Eye (tissue), 1 donor: ENCODE measurements around the gene NEURL3.
A peak's percentile ranks its signal among the peaks of the same experiment; 100 is the strongest.
"Not testable (repeated sequence)": the region's sequence is repeated elsewhere in the genome, so short reads cannot be mapped to it uniquely, and the experiment has no call there.

Experiments used
- DNase-seq: peaks from one replicate; pipeline ENCODE4 v3.0.0-alpha.2; 2015

NEURL3 gene

DNA sequence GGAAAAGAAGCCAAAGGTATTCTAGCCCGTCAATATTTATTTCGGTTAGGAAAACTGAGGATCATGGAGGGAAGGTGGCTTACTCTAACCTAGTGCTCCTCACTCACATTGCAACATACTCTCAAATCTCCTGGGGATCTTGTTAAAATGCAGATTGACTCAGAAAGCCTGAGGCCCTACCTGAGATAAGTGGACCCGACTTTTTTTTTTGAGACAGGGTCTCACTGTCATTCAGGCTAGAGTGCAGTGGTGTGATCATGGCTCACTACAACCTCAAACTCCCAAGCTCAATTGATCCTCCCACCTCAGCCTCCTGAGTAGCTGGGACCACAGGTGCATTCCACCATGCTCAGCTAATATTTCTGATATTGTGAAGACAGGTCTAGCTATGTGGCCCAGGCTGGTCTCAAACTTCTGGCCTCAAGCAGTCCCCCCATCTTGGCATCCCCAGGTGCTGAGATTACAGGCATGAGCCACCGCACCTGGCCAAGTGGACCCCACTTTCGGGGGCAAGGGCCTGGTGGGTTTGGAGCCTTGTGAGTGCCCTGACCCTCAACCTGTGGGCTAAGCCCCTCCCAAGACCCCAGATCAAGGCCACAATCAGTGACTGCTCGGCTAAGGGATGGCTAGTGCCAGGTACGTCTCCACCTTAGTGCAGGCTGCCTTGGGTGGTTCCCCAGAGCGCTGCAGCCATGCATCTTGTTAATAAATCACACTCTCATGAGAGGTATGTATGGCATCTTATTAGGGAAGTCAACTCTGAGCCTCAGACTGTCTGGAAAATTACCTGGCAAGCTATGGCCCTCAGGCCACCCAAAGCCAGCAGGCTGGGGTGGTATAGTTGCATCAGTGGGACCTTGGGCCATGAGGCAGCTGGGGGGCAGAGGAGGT lies 1.1 kb upstream of the NEURL3 start:
- no peak for DNase-seq

GRCh38 chr2:96503637-96504243 lies 1.4 kb downstream of the NEURL3 start:
- no peak for DNase-seq

DNA sequence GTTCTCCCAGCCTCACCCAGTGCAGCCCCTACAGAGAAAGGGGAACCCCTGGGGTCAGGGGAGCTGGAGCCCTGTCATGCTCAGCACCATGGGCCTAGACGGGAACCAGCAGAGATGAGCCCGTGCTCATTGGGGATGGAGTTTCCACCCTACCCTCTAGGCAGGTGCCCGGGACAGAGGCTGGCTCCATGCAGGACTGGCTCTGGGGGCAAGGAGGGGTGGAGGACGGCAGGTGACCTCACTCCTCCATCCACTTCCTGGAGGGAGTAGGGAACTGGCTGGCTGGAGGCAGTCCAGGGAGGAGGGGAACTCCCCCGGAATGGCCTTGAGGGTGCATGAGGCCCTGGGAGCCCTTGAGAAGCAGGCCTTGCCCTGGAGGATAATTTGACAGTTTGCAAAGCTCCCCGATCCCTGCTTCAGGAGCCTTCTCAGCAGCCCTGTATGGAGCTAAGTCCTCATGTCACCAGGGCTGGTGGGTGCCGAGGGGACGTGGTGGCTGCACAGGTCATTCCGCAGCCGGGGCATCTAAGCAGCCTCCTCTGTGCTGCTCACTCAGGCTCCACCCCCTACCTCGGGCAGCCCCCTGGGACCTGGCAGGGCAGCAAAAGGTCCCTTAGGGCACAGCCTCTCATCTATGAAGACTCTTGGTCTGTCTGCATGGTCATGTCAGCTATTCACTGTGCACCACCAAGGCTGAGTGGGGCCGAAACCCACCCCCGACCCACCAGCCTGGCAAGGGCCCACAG lies 2.1 kb downstream of the NEURL3 start:
- no peak for DNase-seq

- no peak for DNase-seq
Observed at GRCh38 chr2:96501886-96502810, 3.0 kb downstream of the NEURL3 start.

DNA sequence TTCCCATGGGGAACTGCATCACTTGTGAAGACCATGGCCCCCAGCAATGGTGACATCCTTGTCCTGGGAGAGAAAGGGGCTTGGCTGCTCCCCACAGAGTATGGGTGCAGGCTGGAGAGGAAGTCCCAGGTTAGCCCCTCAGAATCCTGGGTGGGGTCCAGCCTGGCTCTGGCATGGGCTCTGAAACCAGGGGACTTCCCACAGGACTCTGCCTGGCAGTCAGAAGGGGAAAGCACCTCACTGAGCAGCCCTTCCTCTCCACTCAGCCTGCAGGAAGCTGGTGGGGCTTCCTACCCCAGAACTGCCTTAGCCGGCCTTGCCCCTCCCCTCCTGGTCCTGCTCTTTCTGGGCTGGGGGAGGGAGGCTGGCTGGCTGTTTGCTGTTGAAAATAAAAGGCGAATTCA lies 3.7 kb downstream of the NEURL3 start:
- no peak for DNase-seq

DNA sequence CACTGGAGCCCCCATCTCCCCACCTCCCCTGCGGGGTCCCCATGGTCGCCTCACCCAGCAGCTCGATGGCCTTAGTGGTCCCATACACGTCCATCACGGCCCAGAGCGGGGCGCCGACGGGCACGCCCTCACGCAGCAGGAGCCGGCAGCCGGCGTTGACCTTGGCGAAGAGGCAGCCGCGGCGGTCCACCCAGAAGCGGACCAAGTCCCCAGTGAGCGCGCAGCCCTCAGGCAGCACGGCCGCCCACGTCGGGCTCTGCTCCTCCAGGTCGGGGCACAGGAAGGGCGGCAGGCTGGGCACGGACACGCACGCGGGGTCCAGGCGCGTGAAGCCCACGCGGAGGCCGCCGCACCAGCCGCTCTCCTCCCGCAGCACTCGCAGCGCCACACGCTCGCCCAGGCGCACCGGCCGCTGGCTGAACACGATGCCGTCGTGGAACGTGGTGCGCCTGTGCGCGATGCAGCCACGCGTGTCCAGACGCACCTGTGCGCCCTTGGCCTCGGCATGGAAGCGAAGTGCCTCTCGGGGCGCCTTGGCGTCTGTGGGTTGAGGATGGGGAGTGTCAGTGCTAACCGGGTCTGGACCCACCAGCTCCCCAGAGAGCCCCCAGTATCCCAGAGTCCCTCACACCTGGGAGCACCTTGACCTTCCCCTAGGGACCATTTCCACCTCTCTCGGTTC lies 4.6 kb downstream of the NEURL3 start:
- DNase-seq = no peak

DNA sequence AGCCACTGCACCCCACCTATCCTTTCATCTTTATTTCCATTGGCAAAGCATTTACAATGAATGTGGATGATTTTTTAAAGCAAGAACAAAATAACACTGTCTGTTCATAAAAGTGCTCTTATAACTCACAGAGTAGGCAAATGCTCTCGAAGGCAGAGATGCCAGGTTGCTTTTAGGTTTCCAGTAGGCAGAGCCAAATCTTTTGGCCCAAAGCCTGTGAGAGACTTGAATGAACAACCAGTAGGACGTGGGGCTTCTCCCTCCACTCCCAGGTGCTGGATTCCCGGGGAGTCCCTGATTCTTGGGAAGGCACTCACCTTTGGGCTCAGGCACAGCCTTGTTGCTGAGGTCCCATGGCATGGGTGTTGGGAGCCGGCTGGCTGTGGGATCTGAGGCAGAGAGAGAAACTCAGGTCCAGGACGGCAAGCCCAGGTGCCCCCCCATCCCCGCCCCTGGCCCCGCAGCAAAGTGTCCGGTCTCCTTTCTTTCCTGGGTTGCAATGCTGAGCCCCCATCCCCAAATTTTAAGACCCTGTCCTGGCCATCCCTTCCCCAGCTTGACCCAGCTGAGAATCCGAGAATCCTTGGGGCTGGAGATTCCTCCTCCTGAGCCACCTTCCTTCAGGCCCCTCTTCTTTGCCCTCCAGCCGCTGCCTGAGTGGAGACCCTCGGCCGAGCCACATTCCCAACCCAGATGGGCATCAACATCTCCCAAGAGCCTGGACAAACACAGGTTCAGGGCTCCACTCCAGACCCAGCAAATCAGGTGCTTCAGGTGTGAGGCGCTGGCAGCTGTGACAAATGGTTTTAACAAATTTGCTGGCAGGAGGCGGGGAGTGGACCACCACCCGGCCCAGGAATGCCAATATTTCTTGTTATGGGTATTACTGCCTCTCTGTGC lies 5.8 kb downstream of the NEURL3 start:
- no peak for DNase-seq

GRCh38 chr2:96498611-96499010 lies 6.5 kb downstream of the NEURL3 start:
- not testable (repeated sequence) for DNase-seq

DNA sequence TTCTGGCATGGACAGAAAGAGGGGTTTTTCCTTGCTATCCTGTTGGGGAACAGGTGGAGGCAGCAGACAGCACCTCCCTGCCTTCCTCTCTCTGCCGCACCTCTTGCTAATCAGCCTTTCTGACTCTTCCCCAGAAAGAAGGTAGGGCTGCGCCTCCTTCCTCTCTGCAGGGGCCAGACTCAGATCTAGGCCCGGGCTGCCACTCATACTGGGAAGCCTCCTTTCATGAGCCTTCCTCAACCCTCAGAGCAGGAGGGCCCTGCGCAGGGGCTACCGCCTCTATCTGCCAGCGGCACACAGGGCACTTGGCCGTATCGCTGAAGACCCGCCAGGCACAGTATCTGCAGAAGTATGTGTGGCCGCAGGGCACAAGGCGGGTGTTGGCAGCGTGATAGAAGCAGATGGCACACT lies 7.1 kb downstream of the NEURL3 start:
- DNase-seq = no peak

GRCh38 chr2:96495982-96496629 lies 9.1 kb downstream of the NEURL3 start:
- no peak for DNase-seq

DNA sequence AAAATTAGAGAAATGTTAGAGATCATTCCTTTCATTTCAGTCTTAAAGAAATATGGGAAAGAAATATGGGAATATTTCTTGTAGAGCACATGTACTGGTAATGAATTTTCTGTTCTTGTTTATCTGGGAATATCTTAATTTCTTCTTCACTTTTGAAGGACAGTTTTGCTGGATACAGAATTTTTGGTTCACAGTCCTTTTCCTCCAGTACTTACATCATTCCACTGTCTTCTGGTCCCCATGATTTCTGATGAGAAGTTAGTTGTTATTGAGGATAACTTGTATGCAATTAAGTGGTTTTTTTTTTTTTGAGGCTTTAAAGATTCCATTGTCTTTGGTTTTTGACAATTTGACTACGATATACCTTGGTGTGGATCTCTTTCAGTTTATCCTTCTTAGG lies 11.0 kb downstream of the NEURL3 start:
- no peak for DNase-seq

- no peak for DNase-seq
Observed at GRCh38 chr2:96493072-96493471, 12.1 kb downstream of the NEURL3 start.

GRCh38 chr2:96491860-96492497 lies 13.2 kb downstream of the NEURL3 start:
- DNase-seq = no peak

- DNase-seq = no peak
Observed at GRCh38 chr2:96489663-96490062, 15.5 kb downstream of the NEURL3 start.

DNA sequence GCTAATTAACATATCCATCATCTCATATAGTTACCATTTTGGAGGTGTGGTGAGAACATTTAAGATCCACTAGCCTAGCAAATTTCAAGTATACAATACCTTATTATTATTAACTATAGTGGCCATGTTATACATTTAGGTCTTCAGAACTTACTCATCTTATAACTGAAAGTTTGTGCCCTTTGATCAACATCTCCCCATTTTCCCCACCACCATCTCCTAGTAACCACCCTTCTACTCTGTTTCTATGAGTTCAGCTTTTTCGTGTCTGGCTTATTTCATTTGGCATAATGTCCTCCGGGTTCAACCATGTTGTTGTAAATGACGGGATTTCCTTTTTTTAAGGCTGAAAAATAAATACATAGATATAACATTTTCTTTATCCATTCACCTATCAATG lies 15.9 kb downstream of the NEURL3 start:
- no peak for DNase-seq

DNA sequence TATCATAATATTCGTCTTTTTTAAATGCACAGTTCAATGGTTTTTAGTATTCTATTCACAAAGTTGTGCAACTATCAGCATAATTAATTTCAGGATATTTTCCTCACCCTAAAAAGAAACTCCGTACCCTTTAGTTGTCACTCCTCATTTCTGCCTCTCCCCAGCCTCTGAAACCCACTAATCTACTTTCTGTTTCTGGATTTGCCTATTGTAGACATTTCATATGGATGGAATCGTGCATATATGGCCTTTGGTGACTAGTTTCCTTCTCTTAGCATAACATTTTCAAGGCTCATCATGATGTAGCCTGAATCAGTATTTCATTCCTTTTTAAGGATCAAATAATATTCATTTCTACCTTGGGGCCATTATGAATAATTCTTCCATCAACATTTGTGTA lies 18.5 kb downstream of the NEURL3 start:
- DNase-seq = no peak

DNA sequence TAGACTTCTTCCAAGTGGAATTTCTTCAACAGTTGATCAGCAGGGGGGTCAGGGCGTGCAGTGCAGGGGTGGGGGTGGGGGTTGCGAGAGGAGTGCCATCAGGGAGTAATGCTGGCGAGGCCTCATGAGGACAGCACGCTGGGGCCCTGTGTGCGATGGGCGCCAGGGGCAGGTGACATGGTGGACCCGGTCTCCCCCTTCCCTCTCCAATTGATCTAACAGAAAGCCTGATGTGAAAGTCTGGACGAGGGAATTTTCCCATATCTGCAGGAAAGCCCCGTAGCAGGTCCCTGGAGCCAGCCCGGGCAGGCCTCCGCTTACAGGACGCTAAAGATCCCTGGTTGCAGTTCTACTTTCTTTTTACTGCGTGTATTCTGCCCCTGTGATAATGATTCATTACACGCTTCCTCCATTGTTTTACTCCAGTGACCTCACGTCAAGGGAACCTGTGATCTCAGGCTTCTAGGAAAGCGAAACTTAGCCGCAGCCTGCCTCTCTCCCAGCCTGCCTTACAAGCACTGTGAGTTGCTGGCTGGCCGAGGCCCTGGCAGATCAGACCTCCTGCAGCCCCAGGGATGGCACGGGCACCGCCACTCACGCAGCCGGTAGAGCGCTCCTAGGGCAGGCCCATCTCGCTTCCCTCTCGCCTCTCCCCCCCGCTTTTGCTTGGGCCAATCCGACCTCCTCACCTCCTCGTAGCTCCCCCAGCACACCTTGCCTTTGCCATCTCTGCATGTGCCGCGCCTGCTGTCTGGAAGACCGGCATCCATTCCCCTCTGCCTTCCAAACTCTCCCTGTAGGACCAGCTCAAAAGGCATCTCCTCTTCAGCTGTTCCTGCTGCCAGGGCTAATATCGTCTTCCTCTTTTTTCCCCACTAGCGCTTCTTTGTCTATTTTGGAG lies 19.2 kb downstream of the NEURL3 start:
- peak; percentile 71 for DNase-seq

DNA sequence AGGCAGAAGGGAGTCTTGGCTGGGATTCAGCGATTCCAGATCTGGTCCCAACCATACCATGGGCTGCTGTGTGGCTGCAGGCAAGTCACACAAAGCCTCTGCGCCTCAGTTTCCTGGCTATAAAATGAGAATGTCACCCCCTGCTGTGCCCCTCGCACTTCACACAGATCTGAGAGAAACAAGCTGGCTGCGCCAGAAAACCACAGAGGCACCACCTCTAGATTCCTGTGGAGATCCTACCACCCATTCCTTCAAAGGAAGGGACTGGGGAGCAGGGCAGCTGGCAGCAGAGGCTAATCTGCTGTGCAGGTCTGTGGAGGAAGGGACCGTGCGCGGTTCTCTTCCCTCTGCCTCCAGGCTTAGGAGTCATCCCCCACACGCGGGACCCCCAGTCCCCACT lies 19.8 kb downstream of the NEURL3 start:
- no peak for DNase-seq

DNA sequence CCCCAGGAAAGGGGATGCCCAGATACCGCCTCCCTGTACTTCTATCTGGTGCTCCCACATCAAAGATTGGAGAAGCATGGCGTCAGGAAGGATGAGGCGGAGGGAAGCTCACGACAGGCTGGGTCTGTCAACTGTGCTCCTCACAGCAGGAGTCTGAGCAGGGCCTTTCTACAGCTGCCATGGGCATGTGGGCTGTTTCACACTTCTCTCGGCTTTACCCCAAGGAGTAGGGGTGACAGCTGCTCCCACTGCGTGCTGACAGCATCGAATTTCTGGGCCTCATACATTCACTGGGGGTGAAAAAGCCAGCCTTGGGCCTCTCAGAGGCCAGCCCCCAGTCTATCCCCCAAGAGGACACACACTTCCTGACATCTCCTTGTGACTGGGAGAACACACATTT lies 21.1 kb downstream of the NEURL3 start:
- DNase-seq = peak; percentile 30
